Skeletal muscle cell (primary cell): ENCODE data around the gene PAGE2B.
"Not testable (repeated sequence)": the region's sequence is repeated elsewhere in the genome, so short reads cannot be mapped to it uniquely, and the experiment has no call there.

ENCODE experiments used
- DNase-seq: peaks from one replicate; pipeline ENCODE4 v3.0.0-alpha.2; 2010; ENCODE audit warnings: low read depth
- H3K4me3 ChIP-seq: 2 replicates; pipeline ENCODE4 v1.5.1; 2011; ENCODE audit warnings: low read depth, mild to moderate bottlenecking, control low read depth, low read length, moderate library complexity

Gene PAGE2B

GRCh38 chrX:55107262-55107661, 32.4 kb downstream of the PAGE2B start:
- DNase-seq = no peak
- no peak overlapping the region for H3K4me3 ChIP-seq

GRCh38 chrX:55107911-55108310, 33.1 kb downstream of the PAGE2B start:
- no peak overlapping the region for H3K4me3 ChIP-seq
- DNase-seq = no peak

GRCh38 chrX:55109306-55109705, 34.5 kb downstream of the PAGE2B start:
- no peak for DNase-seq
- no peak overlapping the region for H3K4me3 ChIP-seq

- DNase-seq = no peak
- H3K4me3 ChIP-seq = no peak overlapping the region
These were observed 36.9 kb downstream of the PAGE2B start for GRCh38 chrX:55111578-55112254.

GRCh38 chrX:55116589-55116988, 41.8 kb downstream of the PAGE2B start:
- H3K4me3 ChIP-seq, DNase-seq: not testable (repeated sequence)

- H3K4me3 ChIP-seq = no peak overlapping the region
- no peak for DNase-seq
These were observed 43.7 kb downstream of the PAGE2B start for GRCh38 chrX:55118574-55118973.

- DNase-seq = no peak
- H3K4me3 ChIP-seq = no peak overlapping the region
These were observed 44.4 kb downstream of the PAGE2B start for GRCh38 chrX:55119271-55119670.

GRCh38 chrX:55119712-55120111, 44.9 kb downstream of the PAGE2B start:
- DNase-seq = no peak
- no peak overlapping the region for H3K4me3 ChIP-seq

GRCh38 chrX:55120761-55121358, 46.0 kb downstream of the PAGE2B start:
- no peak overlapping the region for H3K4me3 ChIP-seq

GRCh38 chrX:55123900-55124299, 49.1 kb downstream of the PAGE2B start:
- no peak for DNase-seq
- H3K4me3 ChIP-seq = no peak overlapping the region

More at GRCh38 chrX:55120761-55121358, 46.0 kb downstream of the PAGE2B start:
- no peak for DNase-seq

- H3K4me3 ChIP-seq = no peak overlapping the region
- DNase-seq = no peak
These were observed 52.9 kb downstream of the PAGE2B start for GRCh38 chrX:55127692-55128091.
